ENCODE measurements around the gene TM7SF2.

TM7SF2 gene

GRCh38 chr11:65111744-65112545 is at the start of gene TM7SF2:
TSS of gene TM7SF2 (plus strand) at chr11:65111872. CDS start at chr11:65112016, 144 bp downstream.
- no peaks in the 10 kb centered on the region for H3K9me3 ChIP-seq (ENCODE audit: control insufficient read depth, low read length)
- H3K4me1 ChIP-seq (ENCODE audit: control insufficient read depth, insufficient read depth, low read length) = peaks cover 36% of the 10 kb centered on the region
- H3K36me3 ChIP-seq (ENCODE audit: control insufficient read depth, insufficient read depth, low read length, severe bottlenecking) = peaks cover 22% of the 10 kb centered on the region
- DNase-seq (ENCODE audit: low read depth) = peak; percentile 91
- peak within 1 kb of the TSS; percentile 86 for H3K9ac ChIP-seq (ENCODE audit: low read length)
- H3K4me3 ChIP-seq (ENCODE audit: low read length) = peak within 1 kb of the TSS; percentile 82
- no peaks in the 10 kb centered on the region for H3K27me3 ChIP-seq (replicated peaks; ENCODE audit: control insufficient read depth, insufficient read depth, low read length)

GRCh38 chr11:65063532-65063931 is 48.1 kb upstream of the TM7SF2 start:
- Histone ChIP-seq H3K36me3 (ENCODE audit: control insufficient read depth, insufficient read depth, low read length, severe bottlenecking) (no peaks in the 10 kb centered on the region), H3K4me3 (ENCODE audit: low read length) (no peak overlapping the region)
- no peak for DNase-seq (ENCODE audit: low read depth)

DNA sequence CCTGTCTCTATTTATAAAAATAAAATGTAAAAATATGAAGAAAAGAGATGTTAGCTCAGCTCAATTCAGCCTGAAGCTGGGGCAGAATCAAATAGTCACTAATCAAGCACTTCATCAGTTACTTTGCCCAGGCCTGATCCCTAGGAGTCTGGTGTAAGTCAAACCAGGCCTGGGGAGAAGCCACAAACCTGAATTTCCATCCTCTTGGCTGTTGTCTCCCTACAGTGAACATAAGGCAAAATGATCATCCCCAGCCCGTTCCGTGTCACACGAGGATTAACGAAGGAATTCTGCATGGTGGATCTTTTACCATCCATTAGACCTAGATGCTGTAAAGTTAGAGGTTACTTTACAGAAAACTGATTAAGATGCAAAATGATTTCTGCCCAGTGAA is 46.8 kb upstream of the TM7SF2 start:
- no peaks in the 10 kb centered on the region for H3K36me3 ChIP-seq (ENCODE audit: control insufficient read depth, insufficient read depth, low read length, severe bottlenecking)
- H3K9ac ChIP-seq (ENCODE audit: low read length) = no peak overlapping the region
- no peak overlapping the region for H3K4me3 ChIP-seq (ENCODE audit: low read length)

More at GRCh38 chr11:65063532-65063931, 48.1 kb upstream of the TM7SF2 start:
- no peak overlapping the region for H3K9ac ChIP-seq (ENCODE audit: low read length)
- no peaks in the 10 kb centered on the region for H3K9me3 ChIP-seq (ENCODE audit: control insufficient read depth, low read length)
- H3K27me3 ChIP-seq (replicated peaks; ENCODE audit: control insufficient read depth, insufficient read depth, low read length) = peaks cover 3% of the 10 kb centered on the region
- H3K4me1 ChIP-seq (ENCODE audit: control insufficient read depth, insufficient read depth, low read length) = no peaks in the 10 kb centered on the region

DNA sequence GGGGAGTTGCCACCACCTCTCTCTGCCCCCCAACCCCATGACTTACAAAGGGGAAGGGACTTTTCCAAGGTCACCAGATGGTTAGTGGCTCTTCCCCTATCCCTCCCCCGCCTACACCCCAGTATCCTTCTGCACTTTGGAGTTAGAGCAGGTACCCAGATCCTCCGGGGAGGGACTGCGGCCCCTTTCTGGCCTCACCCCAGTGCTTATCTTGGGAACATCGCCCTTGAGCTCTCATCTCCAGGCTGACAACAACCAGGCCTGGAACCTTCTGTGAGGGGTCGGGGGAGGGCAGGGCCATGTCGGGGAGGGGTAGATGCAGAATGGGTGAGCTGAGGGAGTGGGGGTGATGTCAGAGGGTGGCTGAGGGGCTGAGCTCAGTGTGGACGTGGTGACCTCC is 45.8 kb upstream of the TM7SF2 start:
- Histone ChIP-seq H3K9me3 (ENCODE audit: control insufficient read depth, low read length) (no peaks in the 10 kb centered on the region), H3K36me3 (ENCODE audit: control insufficient read depth, insufficient read depth, low read length, severe bottlenecking) (no peaks in the 10 kb centered on the region), H3K27me3 (replicated peaks; ENCODE audit: control insufficient read depth, insufficient read depth, low read length) (peaks cover 3% of the 10 kb centered on the region), H3K9ac (ENCODE audit: low read length) (no peak overlapping the region), H3K4me3 (ENCODE audit: low read length) (no peak overlapping the region), H3K4me1 (ENCODE audit: control insufficient read depth, insufficient read depth, low read length) (no peaks in the 10 kb centered on the region)
- no peak for DNase-seq (ENCODE audit: low read depth)

More for the DNA sequence above, 46.8 kb upstream of the TM7SF2 start:
- H3K27me3 ChIP-seq (replicated peaks; ENCODE audit: control insufficient read depth, insufficient read depth, low read length) = peaks cover 3% of the 10 kb centered on the region
- no peaks in the 10 kb centered on the region for H3K4me1 ChIP-seq (ENCODE audit: control insufficient read depth, insufficient read depth, low read length)
- no peaks in the 10 kb centered on the region for H3K9me3 ChIP-seq (ENCODE audit: control insufficient read depth, low read length)
- no peak for DNase-seq (ENCODE audit: low read depth)

- Histone ChIP-seq H3K4me1 (ENCODE audit: control insufficient read depth, insufficient read depth, low read length) (no peaks in the 10 kb centered on the region), H3K36me3 (ENCODE audit: control insufficient read depth, insufficient read depth, low read length, severe bottlenecking) (no peaks in the 10 kb centered on the region), H3K4me3 (ENCODE audit: low read length) (no peak overlapping the region), H3K9ac (ENCODE audit: low read length) (no peak overlapping the region), H3K9me3 (ENCODE audit: control insufficient read depth, low read length) (no peaks in the 10 kb centered on the region), H3K27me3 (replicated peaks; ENCODE audit: control insufficient read depth, insufficient read depth, low read length) (peaks cover 3% of the 10 kb centered on the region)
- DNase-seq (ENCODE audit: low read depth) = no peak
Measured at GRCh38 chr11:65066315-65066714, 45.4 kb upstream of the TM7SF2 start.

GRCh38 chr11:65066805-65067291 is 44.8 kb upstream of the TM7SF2 start:
- H3K9me3 ChIP-seq (ENCODE audit: control insufficient read depth, low read length) = no peaks in the 10 kb centered on the region
- H3K4me1 ChIP-seq (ENCODE audit: control insufficient read depth, insufficient read depth, low read length) = no peaks in the 10 kb centered on the region
- peaks cover 3% of the 10 kb centered on the region for H3K27me3 ChIP-seq (replicated peaks; ENCODE audit: control insufficient read depth, insufficient read depth, low read length)
- H3K36me3 ChIP-seq (ENCODE audit: control insufficient read depth, insufficient read depth, low read length, severe bottlenecking) = no peaks in the 10 kb centered on the region
- DNase-seq (ENCODE audit: low read depth) = no peak
- no peak overlapping the region for H3K9ac ChIP-seq (ENCODE audit: low read length)
- no peak overlapping the region for H3K4me3 ChIP-seq (ENCODE audit: low read length)

DNA sequence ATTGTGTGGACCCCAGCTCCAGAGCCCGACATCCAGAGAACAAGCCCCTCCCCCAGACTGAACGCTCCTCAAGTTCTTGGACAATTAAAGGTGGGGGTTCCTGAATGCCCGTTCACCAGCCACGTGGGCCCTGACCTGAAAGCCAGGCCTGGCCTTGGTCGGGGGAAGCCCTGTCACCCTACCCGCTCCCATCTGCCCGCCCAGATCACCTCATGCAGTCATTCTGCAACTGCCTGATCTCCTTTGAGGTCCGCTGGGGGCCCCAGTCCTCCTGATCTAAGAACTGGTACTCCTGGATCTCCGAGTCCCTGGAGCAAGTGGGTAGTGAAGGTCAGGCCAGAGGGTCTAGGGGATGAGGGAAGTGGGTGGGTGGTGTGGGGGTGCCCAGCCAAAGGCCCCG is 44.2 kb upstream of the TM7SF2 start:
- Histone ChIP-seq H3K27me3 (replicated peaks; ENCODE audit: control insufficient read depth, insufficient read depth, low read length) (peaks cover 3% of the 10 kb centered on the region), H3K36me3 (ENCODE audit: control insufficient read depth, insufficient read depth, low read length, severe bottlenecking) (no peaks in the 10 kb centered on the region), H3K9me3 (ENCODE audit: control insufficient read depth, low read length) (no peaks in the 10 kb centered on the region), H3K9ac (ENCODE audit: low read length) (no peak overlapping the region), H3K4me1 (ENCODE audit: control insufficient read depth, insufficient read depth, low read length) (no peaks in the 10 kb centered on the region), H3K4me3 (ENCODE audit: low read length) (no peak overlapping the region)
- DNase-seq (ENCODE audit: low read depth) = no peak

DNA sequence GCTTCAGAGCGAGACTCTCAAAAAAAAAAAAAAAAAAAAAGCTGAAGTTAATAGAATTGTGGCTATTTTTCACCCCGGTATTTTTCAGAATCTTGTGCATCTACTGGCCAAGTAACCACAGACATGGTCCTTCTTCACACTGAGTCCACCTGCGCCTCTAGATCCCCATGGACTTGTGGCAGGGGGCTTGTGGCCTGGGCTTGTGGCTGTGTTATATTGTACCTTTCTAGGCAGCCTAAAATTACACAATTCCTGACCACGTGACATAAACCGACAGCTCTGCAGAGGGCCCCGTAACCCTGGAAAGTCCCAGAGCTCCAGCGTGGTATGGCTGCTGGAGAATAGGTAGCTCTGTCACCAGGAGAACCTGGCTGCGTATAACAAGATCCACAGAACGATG is 42.5 kb upstream of the TM7SF2 start:
- H3K4me3 ChIP-seq (ENCODE audit: low read length) = no peak overlapping the region
- DNase-seq (ENCODE audit: low read depth) = no peak
- H3K9ac ChIP-seq (ENCODE audit: low read length) = no peak overlapping the region
- H3K4me1 ChIP-seq (ENCODE audit: control insufficient read depth, insufficient read depth, low read length) = no peaks in the 10 kb centered on the region
- H3K27me3 ChIP-seq (replicated peaks; ENCODE audit: control insufficient read depth, insufficient read depth, low read length) = peaks cover 3% of the 10 kb centered on the region
- no peaks in the 10 kb centered on the region for H3K9me3 ChIP-seq (ENCODE audit: control insufficient read depth, low read length)
- no peaks in the 10 kb centered on the region for H3K36me3 ChIP-seq (ENCODE audit: control insufficient read depth, insufficient read depth, low read length, severe bottlenecking)

GRCh38 chr11:65071907-65072630 is 39.6 kb upstream of the TM7SF2 start:
- Histone ChIP-seq H3K36me3 (ENCODE audit: control insufficient read depth, insufficient read depth, low read length, severe bottlenecking) (no peaks in the 10 kb centered on the region), H3K27me3 (replicated peaks; ENCODE audit: control insufficient read depth, insufficient read depth, low read length) (peaks cover 1% of the 10 kb centered on the region), H3K9ac (ENCODE audit: low read length) (no peak overlapping the region), H3K9me3 (ENCODE audit: control insufficient read depth, low read length) (no peaks in the 10 kb centered on the region), H3K4me1 (ENCODE audit: control insufficient read depth, insufficient read depth, low read length) (no peaks in the 10 kb centered on the region), H3K4me3 (ENCODE audit: low read length) (no peak overlapping the region)
- no peak for DNase-seq (ENCODE audit: low read depth)

GRCh38 chr11:65072631-65072966 is 39.1 kb upstream of the TM7SF2 start:
- H3K36me3 ChIP-seq (ENCODE audit: control insufficient read depth, insufficient read depth, low read length, severe bottlenecking) = no peaks in the 10 kb centered on the region
- no peaks in the 10 kb centered on the region for H3K9me3 ChIP-seq (ENCODE audit: control insufficient read depth, low read length)
- no peak for DNase-seq (ENCODE audit: low read depth)
- no peaks in the 10 kb centered on the region for H3K27me3 ChIP-seq (replicated peaks; ENCODE audit: control insufficient read depth, insufficient read depth, low read length)
- no peak overlapping the region for H3K9ac ChIP-seq (ENCODE audit: low read length)
- no peaks in the 10 kb centered on the region for H3K4me1 ChIP-seq (ENCODE audit: control insufficient read depth, insufficient read depth, low read length)
- no peak overlapping the region for H3K4me3 ChIP-seq (ENCODE audit: low read length)

DNA sequence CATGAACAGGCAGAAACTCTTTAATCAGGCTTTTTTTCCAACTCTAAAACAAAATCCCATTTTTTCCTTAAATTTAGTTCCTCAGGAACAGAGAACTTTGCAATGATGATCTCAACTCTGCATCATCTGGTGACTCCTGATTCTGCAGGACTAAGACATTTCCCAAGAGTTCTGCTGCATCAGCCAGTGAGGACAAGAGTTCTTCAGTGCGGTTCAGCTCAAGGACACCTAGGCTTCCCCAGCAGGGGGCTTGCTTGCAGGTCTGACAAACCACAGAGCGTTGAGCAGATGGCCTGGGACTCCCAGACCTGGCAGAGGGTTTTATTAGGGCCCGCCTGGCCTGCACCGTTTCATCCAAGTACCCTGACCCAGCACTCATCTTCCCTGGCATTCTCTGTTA is 34.2 kb upstream of the TM7SF2 start:
- no peak overlapping the region for H3K4me3 ChIP-seq (ENCODE audit: low read length)
- no peaks in the 10 kb centered on the region for H3K9me3 ChIP-seq (ENCODE audit: control insufficient read depth, low read length)
- no peak overlapping the region for H3K9ac ChIP-seq (ENCODE audit: low read length)
- no peaks in the 10 kb centered on the region for H3K27me3 ChIP-seq (replicated peaks; ENCODE audit: control insufficient read depth, insufficient read depth, low read length)
- no peak for DNase-seq (ENCODE audit: low read depth)
- H3K36me3 ChIP-seq (ENCODE audit: control insufficient read depth, insufficient read depth, low read length, severe bottlenecking) = no peaks in the 10 kb centered on the region
- H3K4me1 ChIP-seq (ENCODE audit: control insufficient read depth, insufficient read depth, low read length) = no peaks in the 10 kb centered on the region

All from adipocyte (in vitro differentiated cells).